Calu3 (cell line): Measurements from ENCODE around the gene CNOT2. TPM values are rescaled to one million over a fixed set of nuclear protein-coding genes. Genes with fewer than 3 reads are reported as not detected.

Experiments used
- BruUV-seq: library from RNA; stranded (reverse); fragments of 400-500 nt; replicated peaks from 2 replicates; lab custom pipeline; 2021; lab: Mats Ljungman, UMichigan
- CTCF ChIA-PET: fragments of 300-600 bp; sonication (Branson Sonifier 250); formaldehyde crosslinking; loops from one replicate; lab custom pipeline; 2022; ENCODE audit warnings: antibody characterized with exemption; lab: Charles Lee
- DNase-seq: peaks from one replicate; pipeline ENCODE4 v3.0.0; 2022
- H3K27ac Mint-ChIP-seq: one replicate; pipeline ENCODE4 v1.8.0; 2022; ENCODE audit warnings: mixed read lengths; ENCODE audit not compliant: unreplicated experiment
- H3K27me3 Mint-ChIP-seq: one replicate; pipeline ENCODE4 v1.8.0; 2022; ENCODE audit warnings: mixed read lengths; ENCODE audit not compliant: unreplicated experiment
- H3K36me3 Mint-ChIP-seq: one replicate; pipeline ENCODE4 v1.8.0; 2022; ENCODE audit warnings: mild to moderate bottlenecking, moderate library complexity, mixed read lengths; ENCODE audit not compliant: insufficient read depth, unreplicated experiment
- H3K4me1 Mint-ChIP-seq: one replicate; pipeline ENCODE4 v1.8.0; 2022; ENCODE audit warnings: mild to moderate bottlenecking, low read depth, mixed read lengths; ENCODE audit not compliant: unreplicated experiment
- H3K4me3 Mint-ChIP-seq: one replicate; pipeline ENCODE4 v1.8.0; 2022; ENCODE audit warnings: mild to moderate bottlenecking, low read depth, moderate library complexity, mixed read lengths; ENCODE audit not compliant: unreplicated experiment
- H3K9me3 Mint-ChIP-seq: one replicate; pipeline ENCODE4 v1.8.0; 2022; ENCODE audit warnings: low read depth, mixed read lengths; ENCODE audit not compliant: unreplicated experiment
- intact Hi-C: fragments of 100-400 bp; cut with micrococcal nuclease; formaldehyde crosslinking; loops from one replicate; pipeline ENCODE4 v1.10.0; 2022; ENCODE audit not compliant: unreplicated experiment
- total RNA-seq: library from RNA; stranded (reverse); gene quantifications from 2 replicates; pipeline ENCODE4 v1.2.3, GENCODE V29; 2022
- TF ChIP-seq, protein P1 (sequence below): fragments of 200-600 bp; IDR thresholded peaks from one replicate; pipeline ENCODE4 v1.8.0; 2022; ENCODE audit warnings: antibody characterized with exemption; ENCODE audit not compliant: unreplicated experiment

CNOT2 gene
- total RNA-seq, 1 experiment from 2014 or later, result 126 TPM

- intact Hi-C loops, result no loop called here
- H3K27ac Mint-ChIP-seq, result no peak overlapping the region
- TF ChIP-seq, protein P1, sequence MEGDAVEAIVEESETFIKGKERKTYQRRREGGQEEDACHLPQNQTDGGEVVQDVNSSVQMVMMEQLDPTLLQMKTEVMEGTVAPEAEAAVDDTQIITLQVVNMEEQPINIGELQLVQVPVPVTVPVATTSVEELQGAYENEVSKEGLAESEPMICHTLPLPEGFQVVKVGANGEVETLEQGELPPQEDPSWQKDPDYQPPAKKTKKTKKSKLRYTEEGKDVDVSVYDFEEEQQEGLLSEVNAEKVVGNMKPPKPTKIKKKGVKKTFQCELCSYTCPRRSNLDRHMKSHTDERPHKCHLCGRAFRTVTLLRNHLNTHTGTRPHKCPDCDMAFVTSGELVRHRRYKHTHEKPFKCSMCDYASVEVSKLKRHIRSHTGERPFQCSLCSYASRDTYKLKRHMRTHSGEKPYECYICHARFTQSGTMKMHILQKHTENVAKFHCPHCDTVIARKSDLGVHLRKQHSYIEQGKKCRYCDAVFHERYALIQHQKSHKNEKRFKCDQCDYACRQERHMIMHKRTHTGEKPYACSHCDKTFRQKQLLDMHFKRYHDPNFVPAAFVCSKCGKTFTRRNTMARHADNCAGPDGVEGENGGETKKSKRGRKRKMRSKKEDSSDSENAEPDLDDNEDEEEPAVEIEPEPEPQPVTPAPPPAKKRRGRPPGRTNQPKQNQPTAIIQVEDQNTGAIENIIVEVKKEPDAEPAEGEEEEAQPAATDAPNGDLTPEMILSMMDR, result no peak
- no peak overlapping the region for H3K4me3 Mint-ChIP-seq
- H3K36me3 Mint-ChIP-seq, result peaks cover 13% of the 10 kb centered on the region
- H3K4me1 Mint-ChIP-seq, result no peaks in the 10 kb centered on the region
- no peaks in the 10 kb centered on the region for H3K27me3 Mint-ChIP-seq
- no peak for DNase-seq
- CTCF ChIA-PET, result no interaction called here
- no TSS peak for BruUV-seq
- peaks cover 3% of the 10 kb centered on the region for H3K9me3 Mint-ChIP-seq
Observed at GRCh38 chr12:70306676-70307075, 63.4 kb downstream of the CNOT2 start.

DNA sequence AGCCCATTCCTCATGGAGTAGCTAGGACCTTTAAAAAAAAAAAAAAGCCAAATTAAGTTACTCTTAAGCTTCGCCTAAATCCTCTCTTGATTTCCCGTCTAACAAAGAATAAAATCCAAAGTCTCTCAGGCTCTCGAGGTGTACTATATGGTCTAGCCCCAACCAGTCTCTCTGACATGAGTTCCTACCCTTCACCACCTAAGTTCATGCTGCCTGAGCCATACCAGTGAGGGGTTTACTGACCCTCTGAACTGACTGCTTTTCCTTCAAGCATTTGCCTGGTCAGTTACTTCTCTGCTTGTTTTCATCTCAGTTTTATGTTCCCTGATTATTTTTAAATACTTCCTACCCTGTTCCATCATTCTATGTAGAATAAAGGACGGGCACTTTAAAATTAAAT lies 64.6 kb downstream of the CNOT2 start:
- Mint-ChIP-seq H3K9me3 (peaks cover 3% of the 10 kb centered on the region), H3K27ac (no peak overlapping the region), H3K4me3 (no peak overlapping the region), H3K36me3 (peaks cover 14% of the 10 kb centered on the region), H3K4me1 (no peaks in the 10 kb centered on the region), H3K27me3 (no peaks in the 10 kb centered on the region)
- BruUV-seq, result no TSS peak
- no peak for DNase-seq
- TF ChIP-seq, protein P1, result no peak
- intact Hi-C loops, result no loop called here
- CTCF ChIA-PET, result interaction anchor here (0.6 to 0.7 kb wide), 2 partner anchors 56 to 438 kb away, joined by 3 to 4 read pairs; no protein-coding TSS in a partner anchor

DNA sequence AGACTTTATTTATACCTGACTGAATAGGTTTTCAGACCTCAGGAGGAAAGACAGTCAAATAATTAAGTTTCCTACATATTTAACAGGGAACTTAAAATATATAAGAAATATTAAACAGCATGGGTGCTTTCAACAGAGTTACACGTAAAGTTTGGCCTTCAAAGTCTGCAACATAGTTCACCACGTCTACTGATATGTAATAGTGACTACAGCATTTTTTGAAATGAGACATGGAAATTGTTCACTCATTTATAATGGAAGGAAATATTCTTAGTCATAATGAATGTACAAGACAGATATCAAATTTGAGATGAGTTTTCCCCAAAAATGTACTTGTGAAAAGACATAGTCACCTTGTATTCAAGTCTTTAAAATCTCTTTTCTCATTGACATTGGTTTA lies 66.1 kb downstream of the CNOT2 start:
- H3K4me1 Mint-ChIP-seq, result no peaks in the 10 kb centered on the region
- BruUV-seq, result no TSS peak
- CTCF ChIA-PET, result no interaction called here
- TF ChIP-seq, protein P1, result no peak
- H3K27me3 Mint-ChIP-seq, result no peaks in the 10 kb centered on the region
- no peak for DNase-seq
- no peaks in the 10 kb centered on the region for H3K9me3 Mint-ChIP-seq
- peaks cover 12% of the 10 kb centered on the region for H3K36me3 Mint-ChIP-seq
- no peak overlapping the region for H3K4me3 Mint-ChIP-seq
- no peak overlapping the region for H3K27ac Mint-ChIP-seq
- intact Hi-C loops, result no loop called here

- Mint-ChIP-seq H3K27ac (no peak overlapping the region), H3K4me1 (no peaks in the 10 kb centered on the region), H3K4me3 (no peak overlapping the region), H3K27me3 (no peaks in the 10 kb centered on the region), H3K36me3 (peaks cover 13% of the 10 kb centered on the region), H3K9me3 (no peaks in the 10 kb centered on the region)
- intact Hi-C loops, result no loop called here
- CTCF ChIA-PET, result interaction anchor here (0.7 kb wide), 1 partner anchor 191 kb away, joined by 4 read pairs; no protein-coding TSS in a partner anchor
- no peak for DNase-seq
- no TSS peak for BruUV-seq
- TF ChIP-seq, protein P1, result no peak
Observed at GRCh38 chr12:70314145-70314544, 70.9 kb downstream of the CNOT2 start.
